Daoy (cell line): ENCODE measurements around the gene EEF1AKMT1. TPM values are rescaled to one million over a fixed set of nuclear protein-coding genes. Genes with fewer than 3 reads are reported as not detected.

Experiments
- DNase-seq: peaks from one replicate; pipeline ENCODE4 v3.0.0-alpha.2; 2015; ENCODE audit warnings: low read depth
- total RNA-seq: library from RNA; depleted of rRNA; stranded (reverse); fragments of >200 nt; shearing (Covaris generic); gene quantifications from 2 replicates; pipeline ENCODE4 v1.2.3, GENCODE V29; 2014

The EEF1AKMT1 gene
- total RNA-seq, 1 experiment from 2014 or later = 9.8 TPM

- DNase-seq = no peak
Observed at GRCh38 chr13:20718958-20719566, 54.7 kb downstream of the EEF1AKMT1 start.

- DNase-seq = no peak
Observed at GRCh38 chr13:20717581-20718542, 55.9 kb downstream of the EEF1AKMT1 start.

- DNase-seq = no peak
Observed at GRCh38 chr13:20716951-20717350, 56.8 kb downstream of the EEF1AKMT1 start.

- DNase-seq = no peak
Observed at GRCh38 chr13:20715330-20715712, 58.4 kb downstream of the EEF1AKMT1 start.

- peak; percentile 35 for DNase-seq
Observed at GRCh38 chr13:20714563-20715329, 59.0 kb downstream of the EEF1AKMT1 start.

- peak; percentile 68 for DNase-seq
Observed at GRCh38 chr13:20714161-20714560, 59.6 kb downstream of the EEF1AKMT1 start.

GRCh38 chr13:20713751-20714150 is 60.0 kb downstream of the EEF1AKMT1 start:
- peak; percentile 84 for DNase-seq

- DNase-seq = no peak
Observed at GRCh38 chr13:20713014-20713376, 60.8 kb downstream of the EEF1AKMT1 start.

GRCh38 chr13:20711301-20712044 is 62.3 kb downstream of the EEF1AKMT1 start:
- no peak for DNase-seq

GRCh38 chr13:20709782-20710181 is 64.0 kb downstream of the EEF1AKMT1 start:
- no peak for DNase-seq

GRCh38 chr13:20709369-20709768 is 64.4 kb downstream of the EEF1AKMT1 start:
- DNase-seq = no peak

GRCh38 chr13:20708216-20708615 is 65.5 kb downstream of the EEF1AKMT1 start:
- DNase-seq = no peak

- no peak for DNase-seq
Observed at GRCh38 chr13:20706661-20707060, 67.1 kb downstream of the EEF1AKMT1 start.

- no peak for DNase-seq
Observed at GRCh38 chr13:20704459-20705069, 69.2 kb downstream of the EEF1AKMT1 start.

GRCh38 chr13:20703780-20704458 is 69.8 kb downstream of the EEF1AKMT1 start:
- DNase-seq = peak; percentile 78

GRCh38 chr13:20702915-20703779 is 70.6 kb downstream of the EEF1AKMT1 start, which contains the start of gene IL17D:
Gene IL17D, plus strand, starts transcription at chr13:20703699. Its CDS starts 303 bp downstream, at chr13:20704002.
- peak; percentile 27 for DNase-seq

- DNase-seq = no peak
Observed at GRCh38 chr13:20702530-20702914, 71.2 kb downstream of the EEF1AKMT1 start.

- no peak for DNase-seq
Observed at GRCh38 chr13:20701461-20701860, 72.3 kb downstream of the EEF1AKMT1 start.

GRCh38 chr13:20700288-20700687 is 73.5 kb downstream of the EEF1AKMT1 start:
- no peak for DNase-seq
